SU-DHL-6 (cell line): ENCODE results near the gene LELP1.
"Not testable (repeated sequence)": the region's sequence is repeated elsewhere in the genome, so short reads cannot be mapped to it uniquely, and the experiment has no call there.

Experiments used
- H2AFZ ChIP-seq: fragments of 200-600 bp; sonication (generic); 2 replicates; pipeline ENCODE4 v1.6.1; 2014; ENCODE audit warnings: low read depth, mild to moderate bottlenecking, moderate library complexity, mixed read lengths, antibody characterized with exemption, low read length; ENCODE audit not compliant: severe bottlenecking
- H3F3A ChIP-seq: fragments of 200-600 bp; shearing (Covaris generic); 2 replicates; pipeline ENCODE4 v1.6.0; 2016; ENCODE audit warnings: antibody characterized with exemption, mild to moderate bottlenecking; ENCODE audit not compliant: insufficient read depth
- H3K27ac ChIP-seq: fragments of 200-600 bp; sonication (generic); 2 replicates; pipeline ENCODE4 v1.5.1; 2016; ENCODE audit warnings: low read depth, mild to moderate bottlenecking, low read length, moderate library complexity, mixed read lengths
- H3K27me3 ChIP-seq: fragments of 200-600 bp; sonication (generic), shearing (Covaris generic); 2 replicates; pipeline ENCODE4 v1.6.0; 2014; ENCODE audit warnings: mild to moderate bottlenecking, low read length
- H3K36me3 ChIP-seq: fragments of 200-600 bp; sonication (generic); 2 replicates; pipeline ENCODE4 v1.6.1; 2014; ENCODE audit warnings: mild to moderate bottlenecking, low read length, mixed read lengths
- H3K4me2 ChIP-seq: fragments of 300-600, 200-600 bp; shearing (Covaris generic), sonication (generic); 2 replicates; pipeline ENCODE4 v1.6.0; 2014; ENCODE audit warnings: low read length, low read depth, mild to moderate bottlenecking; ENCODE audit not compliant: poor library complexity, severe bottlenecking
- H3K4me3 ChIP-seq: fragments of 200-600 bp; sonication (generic); 2 replicates; pipeline ENCODE4 v1.5.1; 2014; ENCODE audit warnings: antibody characterized with exemption, low read length, mild to moderate bottlenecking, mixed read lengths; ENCODE audit not compliant: insufficient read depth, poor library complexity, severe bottlenecking
- H3K79me2 ChIP-seq: fragments of 200-600 bp; sonication (generic); 2 replicates; pipeline ENCODE4 v1.6.1; 2014; ENCODE audit warnings: mild to moderate bottlenecking, low read length, moderate library complexity; ENCODE audit not compliant: insufficient read depth
- H3K9ac ChIP-seq: fragments of 200-600 bp; sonication (generic); 2 replicates; pipeline ENCODE4 v1.7.0; 2014; ENCODE audit warnings: mild to moderate bottlenecking, low read length
- H3K9me2 ChIP-seq: fragments of 200-600 bp; sonication (generic); replicated peaks from 2 replicates; pipeline ENCODE4 v1.6.1; 2014; ENCODE audit warnings: low read length; ENCODE audit not compliant: insufficient read depth
- H3K9me3 ChIP-seq: fragments of 200-600 bp; sonication (generic); 2 replicates; pipeline ENCODE4 v1.6.1; 2014; ENCODE audit warnings: low read length, mixed read lengths; ENCODE audit not compliant: insufficient read depth
- H4K20me1 ChIP-seq: fragments of 200-600 bp; sonication (generic); 2 replicates; pipeline ENCODE4 v1.6.1; 2014; ENCODE audit warnings: low read depth, mild to moderate bottlenecking, antibody characterized with exemption, low read length, moderate library complexity, mixed read lengths
- CTCF ChIP-seq: fragments of 200-600 bp; sonication (generic); IDR thresholded peaks from one replicate; pipeline ENCODE4 v1.5.1; 2017; ENCODE audit warnings: antibody characterized with exemption, mild to moderate bottlenecking, low read length, moderate library complexity; ENCODE audit not compliant: insufficient read depth, poor library complexity, severe bottlenecking
- EZH2phosphoT487 ChIP-seq: fragments of 200-600 bp; sonication (generic), shearing (Covaris generic); conservative IDR thresholded peaks from 2 replicates; pipeline ENCODE4 v1.6.1; 2018; ENCODE audit warnings: mild to moderate bottlenecking, antibody characterized with exemption, low read length, moderate library complexity, mixed read lengths

The LELP1 gene

GRCh38 chr1:153178922-153179321 is 24.3 kb upstream of the LELP1 start:
- no peak overlapping the region for H3K27ac ChIP-seq
- no peaks in the 10 kb centered on the region for H3K9me2 ChIP-seq
- H3K79me2 ChIP-seq: no peaks in the 10 kb centered on the region
- no peak overlapping the region for H3K9ac ChIP-seq
- no peak overlapping the region for H2AFZ ChIP-seq
- H3K4me2 ChIP-seq: no peak overlapping the region
- no peak overlapping the region for H3K4me3 ChIP-seq
- no peaks in the 10 kb centered on the region for H3F3A ChIP-seq
- no peaks in the 10 kb centered on the region for H3K36me3 ChIP-seq
- no peaks in the 10 kb centered on the region for H3K27me3 ChIP-seq
- TF ChIP-seq EZH2phosphoT487: no peak
- no peak for TF ChIP-seq CTCF
- no peaks in the 10 kb centered on the region for H4K20me1 ChIP-seq
- H3K9me3 ChIP-seq: no peaks in the 10 kb centered on the region

- Histone ChIP-seq H3K79me2 (no peaks in the 10 kb centered on the region), H3K36me3 (no peaks in the 10 kb centered on the region), H3K4me2 (no peak overlapping the region), H3K9ac (no peak overlapping the region), H3K4me3 (no peak overlapping the region), H3K27me3 (no peaks in the 10 kb centered on the region), H3K9me3 (no peaks in the 10 kb centered on the region), H3K9me2 (no peaks in the 10 kb centered on the region), H3F3A (no peaks in the 10 kb centered on the region), H4K20me1 (no peaks in the 10 kb centered on the region), H3K27ac (no peak overlapping the region), H2AFZ (no peak overlapping the region)
- no peak for TF ChIP-seq CTCF
- TF ChIP-seq EZH2phosphoT487: no peak
These were observed 22.7 kb upstream of the LELP1 start for GRCh38 chr1:153180556-153180955.

- H3K27ac ChIP-seq, H3K9ac ChIP-seq, H3K4me2 ChIP-seq, H3K9me2 ChIP-seq, H3K4me3 ChIP-seq, H3K27me3 ChIP-seq, H3F3A ChIP-seq, H2AFZ ChIP-seq, H3K9me3 ChIP-seq, H3K36me3 ChIP-seq, H3K79me2 ChIP-seq, H4K20me1 ChIP-seq: not testable (repeated sequence)
These were observed 14.9 kb upstream of the LELP1 start for GRCh38 chr1:153188301-153188700.

- no peak overlapping the region for H3K9ac ChIP-seq
- no peak overlapping the region for H3K27ac ChIP-seq
- no peak overlapping the region for H2AFZ ChIP-seq
- H3K79me2 ChIP-seq: no peaks in the 10 kb centered on the region
- no peak for TF ChIP-seq EZH2phosphoT487
- TF ChIP-seq CTCF: no peak
- no peaks in the 10 kb centered on the region for H4K20me1 ChIP-seq
- H3F3A ChIP-seq: no peaks in the 10 kb centered on the region
- no peaks in the 10 kb centered on the region for H3K9me3 ChIP-seq
- H3K4me2 ChIP-seq: no peak overlapping the region
- no peaks in the 10 kb centered on the region for H3K27me3 ChIP-seq
- H3K4me3 ChIP-seq: no peak overlapping the region
- no peaks in the 10 kb centered on the region for H3K36me3 ChIP-seq
- H3K9me2 ChIP-seq: no peaks in the 10 kb centered on the region
These were observed 12.9 kb upstream of the LELP1 start for GRCh38 chr1:153190373-153190772.
